ENCODE measurements around the gene NPM1.

- no peak for TF ChIP-seq YY1 (IDR thresholded peaks at IDR 0.05; ENCODE audit: insufficient read depth, insufficient read length)
- TF ChIP-seq ZNF274 (IDR thresholded peaks at IDR 0.05; ENCODE audit: low read depth, low read length), result no peak
- TF ChIP-seq SUZ12 (IDR thresholded peaks at IDR 0.05; ENCODE audit: extremely low read depth, insufficient read depth, insufficient read length), result no peak
These were observed 16.3 kb upstream of the NPM1 start for GRCh38 chr5:171371326-171371725.
